Dedifferentiated amniotic fluid mesenchymal stem cell (primary cell): Measurements from ENCODE around the gene GSTCD.
"Not testable (repeated sequence)": the region's sequence is repeated elsewhere in the genome, so short reads cannot be mapped to it uniquely, and the experiment has no call there.

Source experiments
- DNase-seq: peaks from one replicate; pipeline ENCODE4 v3.0.0-alpha.2; 2016; ENCODE audit errors: extremely low spot score

GSTCD gene

DNA sequence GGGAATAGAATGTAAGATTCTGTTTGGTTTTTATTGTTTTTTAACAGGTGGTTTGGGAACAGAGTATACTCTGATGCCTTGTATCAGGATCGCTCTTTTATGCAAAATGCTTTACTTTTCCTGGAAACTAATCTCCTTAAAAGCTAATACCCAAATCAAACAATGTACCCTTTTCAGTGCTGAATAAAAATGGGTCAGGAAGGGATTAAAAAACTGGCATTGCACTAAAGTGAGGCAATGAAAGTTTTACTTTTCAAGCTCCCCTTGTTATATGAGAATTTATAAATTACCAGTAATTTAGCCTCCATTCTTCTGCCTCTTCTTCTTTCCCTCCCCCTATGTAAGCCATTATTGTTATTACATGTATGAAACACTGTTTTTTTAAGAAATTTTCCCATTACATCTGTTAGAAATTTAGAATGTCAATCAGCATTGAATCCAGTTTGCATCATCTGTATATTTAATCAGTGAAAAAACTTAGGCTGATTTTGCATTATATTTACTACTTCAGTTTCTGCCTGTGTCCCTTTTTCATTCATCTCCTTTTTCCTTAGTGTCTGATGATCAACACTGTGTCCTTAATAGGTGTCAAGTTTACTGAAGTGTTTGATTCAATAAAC is 97.0 kb downstream of the GSTCD start:
- DNase-seq: peak; percentile 69

DNA sequence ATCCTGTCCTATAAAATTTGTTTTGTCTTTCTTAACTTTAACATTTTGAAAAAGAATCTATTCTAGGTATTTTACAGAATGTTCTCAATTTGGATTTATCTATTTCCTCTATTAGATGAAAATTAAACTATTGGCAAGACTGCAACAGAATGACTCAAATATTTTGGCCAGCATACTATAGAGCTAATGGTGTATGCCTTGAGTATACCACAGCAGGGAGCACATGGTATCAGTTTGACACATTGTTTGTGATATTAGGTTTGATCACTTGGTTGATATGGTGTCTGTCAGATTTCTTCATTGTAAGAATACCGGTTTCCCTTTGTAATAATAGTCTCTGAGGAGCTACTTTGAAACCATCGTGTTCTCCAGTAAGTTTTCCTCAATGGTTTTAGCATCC is 98.9 kb downstream of the GSTCD start:
- no peak for DNase-seq

DNA sequence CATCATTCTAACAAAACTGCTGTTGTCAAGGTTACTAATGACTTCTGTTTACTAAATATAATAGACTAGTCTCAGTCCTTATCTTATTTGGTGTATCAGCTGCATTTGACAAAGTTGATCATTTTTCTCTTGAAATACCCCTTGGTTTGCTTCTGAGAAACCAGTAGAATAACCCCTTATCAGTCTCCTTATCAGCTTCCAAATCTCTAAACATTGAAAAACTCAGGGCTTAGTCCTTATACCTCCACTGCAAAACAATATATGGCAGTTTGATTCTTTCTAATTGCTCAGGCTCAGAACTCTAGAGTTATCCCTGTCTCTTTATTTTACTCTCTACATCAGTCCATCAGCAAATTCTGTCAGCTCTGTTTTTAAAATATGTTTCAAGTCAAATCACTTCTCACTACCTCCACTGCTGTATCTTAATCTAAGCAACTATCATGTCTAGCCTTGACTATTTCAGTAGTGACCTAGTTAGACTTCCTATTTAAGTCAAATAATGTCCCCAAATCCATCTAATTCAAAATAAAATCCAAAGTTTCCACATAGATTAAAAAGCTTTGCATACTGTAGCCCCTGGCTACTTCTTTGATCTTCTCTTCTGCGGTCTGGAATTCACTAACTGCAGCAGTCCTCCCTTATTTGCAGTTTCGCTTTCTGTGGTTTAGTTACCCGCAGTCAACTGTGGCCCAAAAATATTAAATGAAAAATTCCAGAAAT is 99.6 kb downstream of the GSTCD start:
- no peak for DNase-seq

DNA sequence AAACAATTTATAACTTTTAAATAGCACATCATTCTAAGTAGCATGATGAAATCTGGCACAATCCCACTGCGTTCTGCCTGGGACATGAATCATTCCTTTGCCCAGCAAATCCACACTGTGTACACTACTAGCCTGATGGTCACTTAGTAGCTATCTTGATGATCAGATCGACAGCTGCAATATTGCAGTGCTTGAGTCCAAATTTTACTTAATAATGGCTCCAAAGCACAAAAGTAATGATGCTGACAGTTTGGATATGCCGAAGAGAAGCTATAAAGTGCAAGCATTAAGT is 100.1 kb downstream of the GSTCD start:
- DNase-seq: peak; percentile 94

DNA sequence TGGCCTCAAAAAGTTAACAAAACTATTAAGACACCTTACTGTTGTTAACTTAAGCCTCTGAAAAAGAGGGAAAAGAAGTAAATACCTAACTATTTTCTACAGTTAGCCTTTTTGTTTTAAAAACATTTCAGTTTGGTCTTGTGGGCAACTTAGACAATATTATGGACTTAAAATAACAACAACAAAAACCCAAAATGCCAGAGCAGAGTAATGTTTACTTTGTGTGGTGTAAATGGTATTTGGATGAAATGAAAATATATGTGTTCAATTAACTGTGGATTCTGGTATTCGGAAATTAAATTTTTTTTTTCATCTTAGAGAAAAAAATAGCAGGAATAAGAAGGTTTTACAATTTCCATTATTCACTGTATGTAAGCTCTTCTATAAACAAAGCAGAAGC is 107.1 kb downstream of the GSTCD start:
- no peak for DNase-seq

DNA sequence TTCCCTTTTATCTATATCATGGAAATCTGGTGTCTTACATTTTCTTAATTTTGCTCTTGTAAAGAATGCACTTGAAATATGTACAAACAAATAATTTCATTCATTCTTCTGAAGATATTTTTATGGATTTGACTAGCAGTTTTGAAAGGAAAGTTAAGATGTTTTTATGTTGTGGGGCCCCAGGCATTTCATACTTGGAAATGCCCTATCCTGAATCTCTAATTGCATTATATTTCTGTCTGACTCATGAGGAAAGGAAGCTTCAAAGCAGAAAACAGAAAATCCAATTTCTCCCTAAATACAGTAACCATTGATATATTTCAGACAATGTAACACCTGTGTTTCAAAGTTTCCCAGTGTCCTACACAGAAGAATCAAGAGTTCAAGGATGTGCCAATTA is 113.5 kb downstream of the GSTCD start:
- peak; percentile 27 for DNase-seq

DNA sequence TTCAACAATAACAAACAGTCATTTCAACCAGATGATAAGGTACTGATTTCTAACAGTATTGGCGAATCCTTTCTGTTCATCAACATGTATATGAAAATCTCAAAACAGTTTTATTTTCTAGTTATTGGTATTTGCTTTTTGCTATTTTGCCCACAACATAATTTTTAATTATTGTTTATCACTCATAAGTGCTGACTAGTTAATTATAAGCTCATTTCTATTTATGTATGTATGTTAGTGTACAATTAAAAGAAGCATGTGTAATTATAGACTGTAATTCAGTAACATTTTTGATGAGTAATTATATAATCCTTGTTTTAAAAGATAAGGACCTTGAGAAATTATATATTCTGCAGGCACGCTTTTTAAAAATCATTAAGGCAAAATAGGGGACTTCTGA is 119.5 kb downstream of the GSTCD start:
- no peak for DNase-seq

DNA sequence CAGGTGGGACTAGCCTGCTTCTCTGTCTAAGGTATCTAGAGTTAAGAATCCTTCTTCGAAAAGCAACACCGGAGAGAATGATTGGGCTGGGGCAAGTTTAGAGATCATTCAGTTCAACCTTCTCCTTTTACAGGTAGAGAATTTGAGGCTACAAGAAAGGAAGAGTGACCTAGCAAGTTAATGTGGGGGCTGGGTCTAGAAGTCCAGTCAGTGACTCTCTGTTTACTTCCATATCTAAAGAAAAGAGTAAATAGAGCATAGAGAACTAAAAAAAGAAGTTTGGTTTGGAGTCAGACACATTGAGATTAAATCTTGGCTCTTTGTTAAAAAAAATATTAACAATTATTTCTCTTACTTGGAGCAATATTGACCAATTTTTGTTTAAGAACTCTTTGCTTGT is 122.6 kb downstream of the GSTCD start:
- DNase-seq: no peak

DNA sequence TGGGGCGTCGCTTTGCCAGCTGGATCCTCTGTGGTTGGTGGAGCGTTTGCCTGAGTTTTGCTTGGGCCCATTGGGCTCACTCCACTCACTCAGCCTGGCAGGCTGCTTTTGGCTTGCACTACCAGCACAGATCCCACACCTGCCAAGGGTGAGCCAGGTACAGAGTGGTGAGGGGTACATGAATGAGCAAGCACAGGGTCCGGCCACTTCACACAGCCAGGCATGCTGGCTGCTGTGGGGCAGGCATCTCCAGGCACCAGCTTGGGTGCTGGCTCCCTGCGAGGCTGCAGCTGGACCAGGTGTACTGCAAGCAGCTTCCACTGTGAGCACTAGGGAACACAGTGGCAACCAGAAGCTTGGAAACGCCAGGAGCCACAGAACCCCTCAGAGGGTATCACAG is 126.6 kb downstream of the GSTCD start:
- no peak for DNase-seq

DNA sequence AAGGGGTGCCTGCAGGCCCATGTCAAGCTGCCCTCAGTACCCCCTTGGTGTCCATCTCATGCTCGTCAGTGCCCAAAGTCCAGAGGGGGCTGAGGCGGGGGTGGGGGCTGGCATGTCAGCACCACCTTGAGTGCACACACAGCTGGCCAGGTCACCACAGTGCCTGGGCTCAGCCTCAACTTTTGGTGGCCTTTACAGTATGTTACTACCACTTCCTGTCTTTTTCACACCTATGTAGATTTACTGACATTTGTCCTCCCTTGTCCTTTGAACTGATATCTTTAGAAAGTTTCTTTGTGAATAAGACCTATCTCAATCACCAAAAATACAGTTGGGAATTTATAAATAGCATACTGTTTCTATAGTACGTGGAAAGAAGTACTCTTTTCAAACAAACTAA is 128.0 kb downstream of the GSTCD start:
- no peak for DNase-seq

DNA sequence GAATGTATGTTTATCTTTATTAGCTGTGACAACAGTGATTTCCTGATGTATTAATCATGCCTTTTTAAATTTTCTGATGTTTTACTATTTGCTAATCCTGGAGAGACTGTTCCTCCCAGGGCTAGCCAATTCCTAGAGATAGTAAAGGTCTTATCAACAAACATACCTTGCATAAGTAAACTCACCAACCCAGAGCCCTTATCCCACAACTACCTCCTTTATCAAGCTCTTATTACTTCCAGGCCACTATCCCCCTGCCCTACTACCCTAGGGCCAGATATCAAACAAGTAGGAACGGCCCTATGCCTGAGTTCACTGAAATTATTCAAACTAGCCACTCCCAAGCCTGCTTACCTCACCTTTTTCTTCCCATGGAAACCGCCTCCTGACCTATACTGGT is 128.5 kb downstream of the GSTCD start:
- no peak for DNase-seq

DNA sequence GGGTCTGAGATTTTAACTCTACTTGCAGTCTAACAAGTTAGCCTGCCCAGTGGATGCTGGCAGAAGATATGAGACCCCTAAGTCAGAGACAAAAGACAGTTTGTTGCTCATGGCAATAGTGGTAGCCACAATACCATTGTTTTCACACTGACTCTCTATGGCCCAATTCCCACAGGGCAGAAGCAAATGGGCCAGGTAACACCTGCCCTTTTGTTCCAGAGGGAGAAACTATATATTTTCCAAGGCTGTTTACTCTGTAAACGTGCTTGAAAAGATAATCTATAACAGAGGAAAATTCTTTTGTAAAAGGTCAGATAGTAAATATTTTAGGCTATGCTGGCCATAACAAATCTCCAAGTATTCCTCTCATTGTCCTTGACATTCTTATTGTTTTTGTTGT is 129.5 kb downstream of the GSTCD start:
- DNase-seq: no peak

DNA sequence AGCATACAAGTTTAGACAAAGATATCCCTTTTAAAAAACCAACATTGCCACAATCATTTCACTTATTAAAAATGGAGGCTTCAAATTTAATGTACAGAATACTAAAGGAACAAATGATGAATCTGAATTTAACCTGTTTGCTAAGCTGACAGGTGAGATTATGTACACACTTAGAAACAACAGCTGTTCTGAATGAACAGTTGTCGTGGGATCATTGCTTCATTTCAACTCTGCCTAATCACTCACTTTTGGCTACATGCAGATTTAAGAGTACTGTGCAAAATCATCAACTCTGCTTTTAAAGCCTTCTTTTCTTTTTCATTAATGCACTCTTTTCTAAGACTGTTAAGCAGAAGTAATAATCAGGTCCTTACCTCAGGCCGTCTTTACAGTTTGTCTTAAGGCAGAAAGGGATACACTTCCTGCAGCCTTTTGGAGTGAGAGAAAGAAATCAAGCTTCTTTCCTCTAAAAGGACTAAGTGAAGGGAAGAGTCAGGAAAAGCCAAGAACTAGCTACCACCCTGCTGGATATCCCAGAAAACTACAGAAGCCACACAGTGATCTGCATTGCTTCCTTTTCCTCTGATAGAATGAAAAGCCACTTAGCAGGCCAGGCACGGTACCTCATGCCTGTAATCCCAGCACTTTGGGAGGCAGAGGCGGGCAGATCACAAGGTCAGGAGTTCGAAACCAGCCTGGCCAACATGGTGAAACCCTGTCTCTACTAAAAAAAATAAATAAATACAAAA is 132.0 kb downstream of the GSTCD start:
- no peak for DNase-seq

DNA sequence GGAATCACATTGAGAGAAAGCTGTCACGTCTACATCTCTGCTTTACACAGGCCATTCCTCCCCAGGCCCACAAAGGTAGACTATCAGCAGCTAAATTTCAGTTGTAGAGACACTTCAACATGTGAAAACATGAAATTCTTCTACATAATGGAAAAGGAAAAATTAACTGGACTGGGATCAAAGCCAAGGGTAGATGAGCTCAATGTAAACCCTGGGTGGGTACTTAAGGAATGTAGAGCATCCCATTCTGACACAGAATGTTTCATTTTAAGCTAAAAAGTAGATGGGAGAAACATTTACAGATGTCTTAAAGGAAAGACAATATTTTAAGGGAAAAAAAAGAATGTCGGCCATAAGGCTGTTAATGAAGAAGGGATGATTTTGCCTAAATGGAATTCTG is 135.4 kb downstream of the GSTCD start:
- DNase-seq: no peak

DNA sequence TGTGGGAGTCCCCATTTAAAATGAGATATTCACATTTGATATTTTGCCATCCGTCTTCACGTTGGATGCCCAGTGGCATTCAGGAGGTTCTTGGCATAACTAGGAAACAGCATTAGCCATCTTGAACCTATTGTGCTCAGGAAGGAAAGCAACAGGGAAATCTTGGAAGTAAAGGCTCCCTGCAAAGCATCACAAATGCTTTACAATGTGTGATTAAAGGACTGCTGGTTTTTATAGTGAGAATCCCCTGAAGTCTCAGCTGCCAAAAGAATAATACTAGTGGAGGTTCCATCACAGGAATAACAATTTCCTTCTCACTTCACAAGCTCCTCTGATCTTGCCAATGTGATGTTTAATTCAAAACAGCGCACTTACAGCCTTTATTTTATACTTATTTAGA is 137.0 kb downstream of the GSTCD start:
- no peak for DNase-seq

DNA sequence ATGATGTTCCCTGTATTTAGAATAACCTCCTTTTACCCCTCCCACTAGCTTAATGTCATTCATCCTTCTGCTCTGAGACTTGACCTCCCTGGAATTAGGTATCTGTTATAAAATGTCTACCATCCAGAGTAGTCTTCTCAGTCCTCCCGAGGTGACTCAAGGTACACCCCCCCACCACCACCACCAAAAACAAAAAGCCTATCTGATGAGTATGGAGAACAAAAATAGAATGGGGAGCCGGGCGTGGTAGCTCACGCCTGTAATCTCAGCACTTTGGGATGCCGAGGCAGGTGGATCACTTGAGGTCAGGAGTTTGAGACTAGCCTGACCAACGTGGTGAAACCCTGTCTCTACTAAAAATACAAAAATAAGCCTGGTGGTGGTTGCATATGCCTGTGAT is 139.8 kb downstream of the GSTCD start:
- not testable (repeated sequence) for DNase-seq

DNA sequence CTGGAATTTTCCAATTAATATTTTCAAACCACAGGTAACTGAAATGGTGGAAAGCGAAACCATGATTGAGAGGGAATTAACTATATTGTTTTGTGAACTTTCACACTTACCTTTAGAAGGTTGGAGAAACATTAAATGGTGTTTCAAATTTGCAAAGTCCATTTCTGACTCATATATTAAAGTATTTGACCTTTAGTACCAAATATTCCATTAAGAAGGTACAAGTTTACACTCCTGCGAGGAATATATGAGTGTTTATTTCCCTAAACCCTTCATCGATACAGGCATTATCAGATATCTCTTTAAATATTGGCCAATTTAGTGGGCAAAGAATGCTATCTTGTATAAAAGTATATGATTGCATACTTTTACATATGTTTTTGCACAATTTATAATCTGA is 142.6 kb downstream of the GSTCD start:
- no peak for DNase-seq

DNA sequence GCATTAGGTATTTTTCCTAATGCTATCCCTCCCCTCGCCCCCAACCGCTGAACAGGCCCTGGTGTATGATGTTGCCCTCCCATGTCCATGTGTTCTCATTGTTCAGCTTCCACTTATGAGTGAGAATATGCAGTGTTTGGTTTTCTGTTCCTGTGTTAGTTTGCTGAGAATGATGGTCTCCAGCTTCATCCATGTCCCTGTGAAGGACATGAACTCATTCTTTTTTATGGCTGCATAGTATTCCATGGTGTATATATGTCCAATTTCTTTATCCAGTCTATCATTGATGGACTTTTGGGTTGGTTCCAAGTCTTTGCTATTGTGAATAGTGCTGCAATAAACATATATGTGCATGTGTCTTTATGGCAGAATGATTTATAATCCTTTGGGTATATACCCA is 143.6 kb downstream of the GSTCD start:
- not testable (repeated sequence) for DNase-seq

DNA sequence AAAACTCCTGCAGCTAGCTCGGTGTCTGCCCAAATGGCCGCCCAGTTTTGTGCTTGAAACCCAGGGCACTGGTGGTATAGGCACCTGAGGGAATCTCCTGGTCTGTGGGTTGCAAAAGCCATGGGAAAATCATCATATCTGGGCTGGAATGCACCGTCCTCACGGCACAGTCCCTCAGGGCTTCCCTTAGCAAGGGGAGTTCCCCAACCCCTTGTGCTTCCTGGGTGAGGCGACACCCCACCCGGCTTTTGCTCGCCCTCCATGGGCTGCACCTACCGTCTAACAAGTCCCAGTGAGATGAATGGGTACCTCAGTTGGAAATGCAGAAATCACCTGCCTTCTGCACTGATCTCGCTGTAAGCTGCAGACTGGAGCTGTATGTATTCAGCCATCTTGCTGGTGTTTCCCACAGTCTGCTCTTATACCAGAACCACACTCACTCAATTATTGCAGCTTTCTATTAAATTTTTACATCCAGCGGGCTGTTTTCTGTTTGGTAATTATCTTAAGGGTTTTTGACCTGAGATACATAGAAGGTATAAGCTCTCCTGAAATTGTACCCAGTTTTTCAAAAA is 150.0 kb downstream of the GSTCD start:
- DNase-seq: no peak

DNA sequence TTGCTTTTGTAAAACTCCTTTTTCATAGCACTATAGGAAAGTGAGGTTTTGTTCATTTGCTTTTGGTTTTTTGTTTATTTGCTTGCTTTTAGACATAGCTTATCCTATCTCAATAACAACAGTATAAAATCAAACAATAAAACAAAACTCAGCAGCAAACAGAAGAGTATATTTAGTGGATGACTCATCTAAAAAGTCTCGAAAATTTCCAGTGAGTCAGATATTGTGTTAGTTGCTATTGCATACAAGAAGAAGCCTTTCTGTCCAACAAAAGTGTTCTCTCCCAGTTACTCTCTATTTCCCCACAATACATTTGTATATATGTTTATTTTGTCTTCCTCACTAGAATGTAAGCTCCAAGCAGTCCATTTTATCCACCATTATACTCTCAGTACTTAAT is 150.6 kb downstream of the GSTCD start:
- DNase-seq: peak; percentile 79

DNA sequence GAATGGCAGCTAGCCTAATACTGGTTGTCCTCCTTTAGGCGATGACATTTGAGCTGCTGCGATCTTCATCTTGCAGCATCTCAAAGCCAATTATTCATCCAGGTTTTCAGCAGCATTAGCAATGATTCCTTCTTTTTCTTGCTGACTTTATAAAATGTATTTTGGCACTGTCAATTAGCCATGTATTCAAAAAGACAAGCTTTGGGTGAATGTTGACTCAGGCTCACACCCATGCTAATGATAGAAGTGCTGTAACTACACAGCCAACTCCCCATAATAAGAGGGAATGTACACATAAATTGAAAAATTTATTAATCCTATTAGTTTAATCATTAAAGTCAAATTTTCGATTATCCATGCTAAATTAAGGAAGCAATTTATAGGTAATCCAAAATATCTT is 162.4 kb downstream of the GSTCD start:
- DNase-seq: no peak

DNA sequence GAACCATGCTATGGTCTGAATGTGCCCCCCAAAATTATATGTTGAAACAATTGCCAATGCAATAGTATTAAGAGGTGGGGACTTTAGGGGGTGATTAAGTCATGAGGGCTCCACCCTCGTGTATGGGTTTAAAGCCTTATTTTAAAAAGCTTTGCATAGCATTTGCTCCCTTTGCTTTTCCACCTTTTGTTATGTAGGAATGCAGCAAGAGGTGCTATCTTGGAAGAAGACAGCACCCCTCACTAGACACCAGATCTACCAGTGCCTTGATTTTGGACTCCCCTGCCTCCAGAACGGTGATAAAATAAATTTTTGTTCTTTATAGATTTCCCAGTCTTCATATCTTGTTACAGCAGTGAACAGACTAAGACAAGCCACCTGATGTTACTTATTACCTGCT is 163.4 kb downstream of the GSTCD start:
- no peak for DNase-seq

DNA sequence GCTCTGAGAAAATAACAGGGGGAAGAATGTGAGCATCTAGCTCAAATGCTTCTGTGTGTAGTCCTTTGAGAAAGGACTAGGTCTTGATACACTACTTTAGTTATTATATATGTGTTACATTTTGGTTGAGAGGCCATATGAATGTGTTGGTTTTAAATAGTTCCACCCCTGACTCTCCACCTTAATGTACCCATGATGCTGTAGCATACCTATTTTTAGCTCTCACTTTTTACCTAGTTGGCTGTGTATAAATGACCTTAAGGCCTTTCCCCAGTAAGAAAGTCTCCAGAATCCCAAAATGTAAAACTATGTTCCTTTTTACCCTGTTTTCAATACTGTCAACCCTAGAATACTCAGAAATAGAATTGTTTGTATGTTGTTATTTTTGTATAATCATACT is 166.6 kb downstream of the GSTCD start:
- DNase-seq: no peak
